HCT116 (cell line): ENCODE measurements around the gene SERTAD3. TPM values are rescaled to one million over a fixed set of nuclear protein-coding genes. Genes with fewer than 3 reads are reported as not detected.

Experiments used
- CEBPB ChIP-seq: IDR thresholded peaks from 2 replicates; pipeline ENCODE4 v1.6.1; 2012; ENCODE audit warnings: low read depth
- ELF1 ChIP-seq: IDR thresholded peaks from 2 replicates; pipeline ENCODE4 v1.6.1; 2012; ENCODE audit warnings: low read depth, borderline replicate concordance
- EZH2 ChIP-seq: fragments of 200-600 bp; sonication (generic); IDR thresholded peaks from 2 replicates; pipeline ENCODE4 v1.6.1; 2017; ENCODE audit warnings: antibody characterized with exemption, mixed run types
- FOSL1 ChIP-seq: IDR thresholded peaks from 2 replicates; pipeline ENCODE4 v1.6.1; 2012; ENCODE audit warnings: low read depth
- REST ChIP-seq: IDR thresholded peaks from 2 replicates; pipeline ENCODE4 v1.6.1; 2012; ENCODE audit warnings: low read depth
- SP1 ChIP-seq: IDR thresholded peaks from 2 replicates; pipeline ENCODE4 v1.6.1; 2012; ENCODE audit warnings: low read depth
- TCF7L2 ChIP-seq: IDR thresholded peaks from 2 replicates; pipeline ENCODE4 v1.7.0; 2011; ENCODE audit warnings: borderline replicate concordance, inconsistent platforms; ENCODE audit not compliant: insufficient read depth, insufficient read length; ENCODE audit errors: extremely low read depth
- YY1 ChIP-seq: IDR thresholded peaks from 2 replicates; pipeline ENCODE4 v1.6.1; 2011; ENCODE audit warnings: low read length, low read depth, moderate library complexity, mild to moderate bottlenecking; ENCODE audit not compliant: insufficient replicate concordance; ENCODE audit errors: extremely low read depth
- ZBTB33 ChIP-seq: IDR thresholded peaks from 2 replicates; pipeline ENCODE4 v1.6.1; 2011; ENCODE audit warnings: mild to moderate bottlenecking, low read length, moderate library complexity; ENCODE audit not compliant: insufficient replicate concordance; ENCODE audit errors: extremely low read depth
- ZFX ChIP-seq: fragments of 450-650 bp; IDR thresholded peaks from 2 replicates; pipeline ENCODE4 v1.6.1; 2017
- total RNA-seq: library from RNA; stranded (reverse); gene quantifications from one replicate; pipeline ENCODE4 v1.2.1, GENCODE V29; 2021; ENCODE audit not compliant: unreplicated experiment

Gene SERTAD3
- total RNA-seq, 1 experiment from 2014 or later, result 32.4 TPM

GRCh38 chr19:40465557-40466218 lies 21.6 kb upstream of the SERTAD3 start, which contains the start of gene BLVRB (continued):
- no peak for TF ChIP-seq TCF7L2
- no peak for TF ChIP-seq CEBPB
- no peak for TF ChIP-seq REST
- TF ChIP-seq ELF1, result no peak
- no peak for TF ChIP-seq ZBTB33
- TF ChIP-seq EZH2, result no peak
- no peak for TF ChIP-seq ZFX
- TF ChIP-seq YY1, result no peak
- no peak for TF ChIP-seq FOSL1
- TF ChIP-seq SP1, result peak; percentile 79
